Activated T-cell treated with anti-CD3 and anti-CD28 coated beads, Interleukin-2, amount 50 U/mL, for 24 hours (primary cell): Measurements from ENCODE around the gene SUGCT.
A peak's percentile ranks its signal among the peaks of the same experiment; 100 is the strongest.
"Not testable (repeated sequence)": the region's sequence is repeated elsewhere in the genome, so short reads cannot be mapped to it uniquely, and the experiment has no call there.

ENCODE experiments used
- DNase-seq: peaks from one replicate; pipeline ENCODE4 v3.0.0-alpha.2; 2020
- H3K27ac Mint-ChIP-seq: 2 replicates; pipeline ENCODE4 v1.8.0; 2020; ENCODE audit warnings: mild to moderate bottlenecking, mixed read lengths
- H3K27me3 Mint-ChIP-seq: 2 replicates; pipeline ENCODE4 v1.8.0; 2020; ENCODE audit warnings: mixed read lengths
- H3K36me3 Mint-ChIP-seq: 2 replicates; pipeline ENCODE4 v1.8.0; 2020; ENCODE audit warnings: low read depth, mixed read lengths
- H3K4me1 Mint-ChIP-seq: 2 replicates; pipeline ENCODE4 v1.8.0; 2020; ENCODE audit warnings: low read depth, mixed read lengths
- H3K4me3 Mint-ChIP-seq: 2 replicates; pipeline ENCODE4 v1.8.0; 2020; ENCODE audit warnings: mild to moderate bottlenecking, moderate library complexity, mixed read lengths
- H3K9me3 Mint-ChIP-seq: 2 replicates; pipeline ENCODE4 v1.8.0; 2020; ENCODE audit warnings: mixed read lengths

Gene SUGCT

DNA sequence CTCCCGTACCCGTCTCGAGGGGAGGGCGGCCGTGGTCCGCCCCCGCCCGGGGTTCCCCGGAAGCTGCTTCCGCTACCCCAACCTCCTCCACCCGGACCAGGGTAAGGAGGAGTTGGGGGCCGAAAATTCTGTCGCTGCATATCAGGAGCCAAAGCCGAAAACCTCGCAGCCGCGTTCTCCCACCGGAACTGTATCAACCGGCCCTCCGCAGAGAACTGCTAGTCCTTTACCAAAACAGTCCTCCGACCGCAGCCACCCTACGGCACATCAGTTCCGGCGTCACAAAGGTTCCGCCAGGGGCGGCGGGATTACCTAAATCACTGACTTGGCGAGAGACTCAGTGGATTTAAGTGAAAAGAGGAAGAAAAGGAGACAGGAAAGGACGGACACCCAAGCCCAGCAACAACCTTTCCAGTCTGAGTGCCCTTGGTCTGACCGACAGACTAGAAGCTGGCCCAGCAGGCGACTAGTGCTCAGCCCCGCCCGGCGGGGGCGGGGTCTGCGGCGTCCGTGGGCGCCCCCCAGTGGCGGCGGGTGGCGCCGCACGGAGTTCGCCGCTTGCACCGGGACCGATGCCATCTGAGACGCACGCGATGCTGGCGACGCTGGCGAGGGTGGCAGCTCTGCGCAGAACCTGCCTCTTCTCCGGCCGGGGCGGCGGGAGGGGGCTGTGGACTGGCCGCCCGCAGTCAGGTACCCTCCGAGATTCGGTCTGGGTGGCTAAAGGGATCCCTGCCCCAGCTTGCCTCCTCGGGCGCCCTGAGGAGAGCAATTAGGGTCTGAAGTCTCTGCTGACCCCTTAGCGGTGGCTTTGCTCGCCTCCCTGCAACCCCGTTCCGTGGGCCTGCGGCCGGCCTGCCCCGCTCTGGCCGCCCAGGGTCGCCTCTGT lies at the start of gene SUGCT, which contains the start of gene MPLKIP:
TSS of gene SUGCT (plus strand) at position 578 of the 889 bp plus-strand sequence.
TSS of gene MPLKIP (minus strand) at position 195 of the 889 bp plus-strand sequence. CDS start at position 140, 55 bp downstream.
- peaks cover 33% of the 10 kb centered on the region for H3K4me1 Mint-ChIP-seq
- no peaks in the 10 kb centered on the region for H3K9me3 Mint-ChIP-seq
- DNase-seq = peak; percentile 93
- peaks cover 42% of the 10 kb centered on the region for H3K36me3 Mint-ChIP-seq
- H3K27ac Mint-ChIP-seq = peak within 1 kb of the TSS; percentile 99
- peak within 1 kb of the TSS; percentile 93 for H3K4me3 Mint-ChIP-seq
- peaks cover 6% of the 10 kb centered on the region for H3K27me3 Mint-ChIP-seq

DNA sequence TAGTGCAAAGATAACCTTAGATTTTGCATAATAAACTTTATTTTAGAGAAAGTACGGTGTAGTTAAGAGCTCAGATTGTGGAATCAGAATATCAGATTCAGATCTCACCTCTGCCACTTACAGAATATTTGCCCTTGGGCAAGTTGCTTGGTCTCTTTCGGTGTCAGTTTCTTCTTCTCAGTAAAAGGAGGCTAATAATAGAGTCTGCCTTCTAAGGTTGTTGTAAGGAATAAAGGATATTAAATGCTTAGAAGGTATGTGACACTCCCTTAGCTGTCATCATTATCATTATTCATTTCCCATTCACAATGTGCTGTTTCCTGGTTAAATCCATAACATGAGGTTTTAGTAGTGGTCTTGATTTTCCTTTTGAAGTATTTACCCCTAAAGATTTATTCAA lies 42.6 kb upstream of the SUGCT start:
- no peak overlapping the region for H3K27ac Mint-ChIP-seq
- no peak for DNase-seq
- H3K9me3 Mint-ChIP-seq = no peaks in the 10 kb centered on the region
- peaks cover 81% of the 10 kb centered on the region for H3K36me3 Mint-ChIP-seq
- no peaks in the 10 kb centered on the region for H3K27me3 Mint-ChIP-seq
- H3K4me1 Mint-ChIP-seq = peaks cover 17% of the 10 kb centered on the region
- H3K4me3 Mint-ChIP-seq = no peak overlapping the region

DNA sequence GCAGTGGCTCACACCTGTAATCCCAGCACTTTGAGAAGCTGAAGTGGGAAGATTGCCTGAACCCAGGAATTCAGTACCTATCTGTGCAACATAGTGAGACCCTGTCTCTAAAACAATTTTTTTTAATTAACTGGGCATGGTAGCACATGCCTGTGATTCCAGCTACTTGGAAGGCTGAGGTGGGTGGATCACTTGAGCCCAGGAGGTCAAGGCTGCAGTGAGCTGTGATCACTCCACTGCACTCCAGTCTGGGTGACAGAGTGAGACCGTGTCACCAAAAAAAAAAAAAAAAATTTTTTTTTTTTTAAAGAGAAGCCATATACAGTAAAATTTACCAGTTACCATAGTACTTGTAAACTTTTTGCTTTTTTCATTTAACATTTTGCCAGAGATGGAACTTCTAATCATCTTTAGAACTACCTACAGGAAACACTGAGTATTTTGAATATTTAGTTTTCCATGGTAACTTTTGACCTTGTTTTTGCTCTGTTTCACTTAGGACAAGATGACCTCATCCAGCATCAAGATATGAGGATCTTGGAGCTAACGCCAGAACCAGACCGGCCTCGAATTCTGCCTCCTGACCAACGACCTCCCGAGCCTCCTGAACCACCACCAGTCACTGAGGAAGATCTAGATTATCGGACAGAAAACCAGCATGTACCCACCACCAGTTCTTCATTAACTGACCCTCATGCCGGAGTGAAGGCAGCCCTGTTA lies 41.0 kb upstream of the SUGCT start:
- H3K4me1 Mint-ChIP-seq = peaks cover 19% of the 10 kb centered on the region
- H3K9me3 Mint-ChIP-seq = no peaks in the 10 kb centered on the region
- H3K4me3 Mint-ChIP-seq = no peak overlapping the region
- DNase-seq = no peak
- peaks cover 78% of the 10 kb centered on the region for H3K36me3 Mint-ChIP-seq
- H3K27me3 Mint-ChIP-seq = no peaks in the 10 kb centered on the region
- peak overlapping the region; percentile 35 for H3K27ac Mint-ChIP-seq

DNA sequence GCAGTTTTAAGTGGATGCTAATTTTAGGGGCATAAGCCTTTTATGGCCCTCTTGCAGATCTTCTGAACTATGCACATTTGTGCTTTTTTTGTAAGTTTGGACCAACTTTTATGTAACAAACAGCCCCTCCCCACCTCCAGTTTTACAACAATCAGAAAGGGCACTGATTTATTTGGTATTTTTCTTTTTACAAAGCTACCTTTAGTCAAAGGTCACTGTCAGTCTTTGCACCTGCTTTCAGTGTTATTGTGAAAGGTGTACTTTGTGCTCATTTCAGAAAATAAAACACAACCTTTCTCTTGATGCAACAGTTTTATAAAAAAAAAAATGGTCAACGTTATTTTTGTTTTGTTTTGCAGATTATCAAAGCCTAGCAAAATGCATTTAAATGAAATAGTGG lies 39.6 kb upstream of the SUGCT start:
- H3K27me3 Mint-ChIP-seq = no peaks in the 10 kb centered on the region
- H3K9me3 Mint-ChIP-seq = no peaks in the 10 kb centered on the region
- no peak overlapping the region for H3K27ac Mint-ChIP-seq
- H3K4me3 Mint-ChIP-seq = no peak overlapping the region
- H3K4me1 Mint-ChIP-seq = peaks cover 12% of the 10 kb centered on the region
- DNase-seq = no peak
- H3K36me3 Mint-ChIP-seq = peaks cover 72% of the 10 kb centered on the region

DNA sequence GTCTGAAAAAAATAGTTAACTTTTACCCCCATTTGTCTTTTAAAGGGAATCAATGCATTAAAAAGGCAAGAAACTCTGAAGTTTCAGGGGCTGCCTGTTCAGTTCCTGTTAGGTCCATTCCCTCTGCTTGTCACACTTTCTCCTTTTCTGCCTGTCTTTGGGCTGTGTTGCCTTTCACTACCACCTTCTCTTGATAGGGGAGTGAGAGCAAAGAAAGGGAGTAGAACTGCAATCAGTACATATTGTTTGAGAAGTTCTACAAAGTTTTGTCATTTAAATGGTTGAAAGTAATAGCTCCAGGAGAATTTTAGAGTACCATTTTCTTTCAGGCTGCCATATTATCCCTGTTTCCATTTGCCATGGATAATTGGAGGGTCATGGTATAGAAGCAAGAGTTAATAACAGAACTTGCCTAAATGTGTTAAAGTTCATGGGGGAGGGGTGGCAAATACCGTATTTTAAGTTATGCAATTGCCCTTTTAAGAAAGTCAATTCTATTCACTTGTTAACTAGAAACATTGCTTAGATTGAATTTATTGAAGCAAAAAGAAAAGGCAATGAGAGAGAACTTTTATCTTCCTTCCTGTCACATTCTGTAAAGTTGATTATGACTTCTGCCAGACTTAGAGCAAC lies 39.0 kb upstream of the SUGCT start:
- peaks cover 69% of the 10 kb centered on the region for H3K36me3 Mint-ChIP-seq
- H3K4me1 Mint-ChIP-seq = peaks cover 12% of the 10 kb centered on the region
- H3K9me3 Mint-ChIP-seq = no peaks in the 10 kb centered on the region
- no peaks in the 10 kb centered on the region for H3K27me3 Mint-ChIP-seq
- no peak overlapping the region for H3K4me3 Mint-ChIP-seq
- DNase-seq = no peak
- peak overlapping the region; percentile 69 for H3K27ac Mint-ChIP-seq

DNA sequence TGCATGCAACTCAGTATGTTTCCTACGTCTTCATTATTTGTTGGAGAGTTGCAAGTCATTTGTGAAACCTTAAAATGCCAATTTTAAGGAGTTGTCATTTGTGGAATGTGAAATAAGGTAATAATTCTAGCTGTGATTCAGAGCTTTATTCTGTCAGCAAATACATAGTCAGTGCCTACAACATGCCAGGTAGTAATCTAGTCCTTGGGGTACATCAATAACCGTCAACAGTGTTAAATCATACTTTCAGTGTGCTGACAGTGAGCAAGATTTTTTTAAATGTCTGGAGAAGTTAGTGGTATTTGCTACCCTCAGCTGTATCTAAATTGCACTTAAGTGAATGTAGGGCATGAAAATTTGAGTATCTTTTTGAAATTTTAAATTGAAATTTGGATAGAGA lies 37.1 kb upstream of the SUGCT start:
- DNase-seq = no peak
- no peaks in the 10 kb centered on the region for H3K27me3 Mint-ChIP-seq
- no peak overlapping the region for H3K4me3 Mint-ChIP-seq
- H3K27ac Mint-ChIP-seq = no peak overlapping the region
- peaks cover 52% of the 10 kb centered on the region for H3K36me3 Mint-ChIP-seq
- peaks cover 12% of the 10 kb centered on the region for H3K4me1 Mint-ChIP-seq
- no peaks in the 10 kb centered on the region for H3K9me3 Mint-ChIP-seq

DNA sequence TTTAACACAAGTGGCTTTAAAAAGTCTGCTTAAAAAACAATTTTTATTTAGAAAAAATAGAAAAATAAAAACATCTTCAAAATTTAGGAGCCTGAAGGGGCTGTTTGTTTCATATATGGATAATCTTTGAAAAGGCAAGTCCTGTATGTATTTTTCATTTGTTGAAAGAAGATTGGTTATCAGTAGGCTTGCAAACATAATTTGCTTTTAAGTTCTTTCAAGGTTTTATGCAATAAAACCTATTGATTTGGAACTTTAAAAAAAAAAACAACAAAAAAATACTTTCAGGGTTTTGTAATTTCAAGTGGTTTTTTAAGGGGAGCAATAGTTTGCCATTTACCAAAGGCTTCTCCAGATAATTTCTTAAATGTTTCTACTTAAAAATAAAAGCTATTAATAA lies 36.0 kb upstream of the SUGCT start:
- H3K9me3 Mint-ChIP-seq = no peaks in the 10 kb centered on the region

DNA sequence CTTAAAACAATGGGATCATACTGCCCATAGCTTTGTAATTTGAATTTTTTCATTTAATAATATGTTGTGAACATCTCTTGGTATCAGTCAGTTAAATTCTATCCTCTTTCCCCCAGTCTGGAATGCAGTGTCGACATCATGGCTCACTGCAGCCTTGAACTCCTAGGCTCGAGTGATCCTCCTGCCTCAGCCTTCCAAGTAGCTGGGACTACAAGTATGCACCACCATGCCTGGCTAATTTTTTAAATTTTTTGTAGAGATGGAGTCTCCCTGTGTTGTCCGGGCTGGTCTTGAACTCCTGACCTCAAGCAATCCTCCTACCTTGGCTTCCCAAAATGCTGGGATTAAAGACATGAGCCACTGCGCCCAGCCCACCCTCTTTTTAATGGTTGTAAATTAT lies 35.0 kb upstream of the SUGCT start:
- no peaks in the 10 kb centered on the region for H3K27me3 Mint-ChIP-seq
- H3K36me3 Mint-ChIP-seq = peaks cover 36% of the 10 kb centered on the region
- DNase-seq = no peak
- H3K27ac Mint-ChIP-seq = no peak overlapping the region
- H3K4me3 Mint-ChIP-seq = no peak overlapping the region
- H3K4me1 Mint-ChIP-seq = peaks cover 9% of the 10 kb centered on the region
- no peaks in the 10 kb centered on the region for H3K9me3 Mint-ChIP-seq

More for the DNA sequence above, 36.0 kb upstream of the SUGCT start:
- no peak overlapping the region for H3K27ac Mint-ChIP-seq
- H3K27me3 Mint-ChIP-seq = no peaks in the 10 kb centered on the region
- no peak overlapping the region for H3K4me3 Mint-ChIP-seq
- no peak for DNase-seq
- H3K36me3 Mint-ChIP-seq = peaks cover 46% of the 10 kb centered on the region
- H3K4me1 Mint-ChIP-seq = peaks cover 12% of the 10 kb centered on the region

DNA sequence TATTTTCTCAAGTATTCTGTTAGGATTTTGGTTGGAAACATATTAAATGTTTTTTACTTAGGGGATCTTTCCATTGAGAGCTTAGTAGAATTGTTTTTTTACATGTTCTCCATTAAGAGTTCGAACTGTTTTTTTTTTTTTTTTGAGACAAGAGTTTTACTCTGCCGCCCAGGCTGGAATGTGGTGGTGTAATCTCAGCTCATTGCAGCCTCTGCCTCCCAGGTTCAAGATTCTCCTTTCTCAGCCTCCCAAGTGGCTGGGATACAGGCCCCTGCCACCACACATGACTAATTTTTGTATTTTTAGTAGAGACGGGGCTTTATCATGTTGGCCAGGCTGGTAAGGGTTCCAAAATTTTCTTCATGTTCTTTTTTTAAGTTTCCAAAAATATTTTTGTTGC lies 33.6 kb upstream of the SUGCT start:
- Mint-ChIP-seq H3K9me3 (no peaks in the 10 kb centered on the region), H3K27me3 (no peaks in the 10 kb centered on the region), H3K36me3 (peaks cover 25% of the 10 kb centered on the region), H3K4me3 (no peak overlapping the region), H3K4me1 (peaks cover 3% of the 10 kb centered on the region), H3K27ac (no peak overlapping the region)
- no peak for DNase-seq

DNA sequence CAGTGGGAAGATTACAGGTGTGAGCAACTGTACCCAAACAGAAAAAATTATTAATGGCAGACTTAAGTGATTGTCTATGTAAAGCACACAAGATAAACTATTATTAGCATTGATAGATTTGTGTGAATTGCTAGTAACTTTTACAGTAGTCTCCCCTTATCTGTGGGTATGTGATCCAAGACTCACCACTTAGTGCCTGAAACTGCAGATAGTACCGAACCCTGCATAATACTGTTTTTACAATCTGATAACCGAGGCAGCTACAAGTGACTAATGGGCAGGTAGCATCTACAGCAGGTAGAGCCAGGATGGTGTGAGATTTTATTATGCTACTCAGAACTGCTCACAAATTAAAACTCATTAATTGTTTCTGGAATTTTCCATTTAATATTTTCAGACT lies 31.9 kb upstream of the SUGCT start:
- Mint-ChIP-seq H3K27me3 (no peaks in the 10 kb centered on the region), H3K36me3 (peaks cover 19% of the 10 kb centered on the region)

DNA sequence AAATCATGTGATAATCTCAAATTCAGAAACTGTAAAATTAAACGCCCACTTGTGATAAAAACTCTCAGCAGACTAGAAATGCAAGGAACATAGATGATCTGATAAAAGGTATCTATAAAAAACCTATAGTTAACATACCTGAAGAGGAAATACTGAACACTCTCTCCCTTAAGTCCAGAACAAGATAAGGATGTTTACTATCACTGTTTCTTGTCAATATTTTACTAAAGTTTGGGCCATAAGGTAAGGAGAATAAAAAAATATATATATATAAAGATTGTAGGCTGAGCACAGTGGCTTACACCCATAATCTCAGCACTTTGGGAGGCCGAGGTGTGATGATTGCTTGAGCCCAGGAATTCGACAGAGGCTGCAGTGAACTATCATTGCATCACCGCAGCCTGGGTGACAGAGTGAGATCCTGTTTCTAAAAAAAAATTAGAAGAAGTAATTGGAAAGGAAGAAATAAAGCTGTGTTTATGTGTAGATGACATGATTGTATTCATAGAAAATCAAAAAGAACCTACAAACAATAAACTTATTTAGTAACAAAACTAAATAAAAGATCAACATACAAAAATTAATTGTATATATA lies 28.8 kb upstream of the SUGCT start:
- no peaks in the 10 kb centered on the region for H3K27me3 Mint-ChIP-seq

More for the DNA sequence above, 31.9 kb upstream of the SUGCT start:
- Mint-ChIP-seq H3K27ac (no peak overlapping the region), H3K4me3 (no peak overlapping the region), H3K9me3 (no peaks in the 10 kb centered on the region), H3K4me1 (no peaks in the 10 kb centered on the region)
- no peak for DNase-seq

DNA sequence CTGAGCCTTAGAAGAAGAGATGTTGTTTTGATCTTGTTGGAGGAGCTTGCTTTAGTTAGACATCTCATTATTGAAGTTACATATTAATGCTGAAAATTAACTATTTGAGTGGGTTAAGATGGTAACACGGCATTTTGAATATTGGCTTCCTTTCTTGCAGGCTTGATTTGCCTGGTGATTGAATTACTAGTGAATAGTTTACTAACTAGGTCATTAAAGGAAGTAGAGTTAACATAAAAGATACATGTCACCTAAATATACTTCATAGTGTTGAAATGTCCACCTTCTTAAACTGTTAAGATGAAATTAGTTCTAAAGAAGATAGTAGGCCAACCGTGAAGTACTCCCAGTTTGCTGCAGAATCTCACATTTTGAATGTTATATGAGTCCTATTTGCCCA lies 18.9 kb upstream of the SUGCT start:
- Mint-ChIP-seq H3K36me3 (peaks cover 6% of the 10 kb centered on the region), H3K4me1 (no peaks in the 10 kb centered on the region), H3K4me3 (no peak overlapping the region), H3K9me3 (no peaks in the 10 kb centered on the region), H3K27me3 (no peaks in the 10 kb centered on the region), H3K27ac (no peak overlapping the region)
- no peak for DNase-seq

More for the DNA sequence above, 28.8 kb upstream of the SUGCT start:
- H3K4me3 Mint-ChIP-seq = no peak overlapping the region
- DNase-seq = no peak
- H3K27ac Mint-ChIP-seq = no peak overlapping the region
- no peaks in the 10 kb centered on the region for H3K4me1 Mint-ChIP-seq
- no peaks in the 10 kb centered on the region for H3K9me3 Mint-ChIP-seq
- peaks cover 10% of the 10 kb centered on the region for H3K36me3 Mint-ChIP-seq

DNA sequence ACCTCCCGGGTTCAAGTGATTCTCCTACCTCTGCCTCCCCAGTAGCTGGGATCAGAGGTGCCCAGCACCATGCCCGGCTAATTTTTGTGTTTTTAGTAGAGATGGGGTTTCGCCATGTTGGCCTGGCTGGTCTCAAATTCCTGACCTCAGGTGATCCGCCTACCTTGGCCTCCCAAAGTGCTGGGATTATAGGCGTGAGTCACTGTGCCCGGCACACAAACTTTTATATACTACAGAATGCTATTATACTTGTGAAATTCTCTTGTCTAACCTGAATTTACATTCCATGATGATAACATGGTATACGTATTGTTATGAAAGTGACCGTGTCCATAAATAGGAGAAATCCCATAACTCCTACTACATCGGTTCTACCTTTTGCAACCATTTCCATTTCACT lies 17.6 kb upstream of the SUGCT start:
- H3K4me3 Mint-ChIP-seq, H3K36me3 Mint-ChIP-seq, H3K4me1 Mint-ChIP-seq, H3K27ac Mint-ChIP-seq, H3K9me3 Mint-ChIP-seq, H3K27me3 Mint-ChIP-seq, DNase-seq: not testable (repeated sequence)

DNA sequence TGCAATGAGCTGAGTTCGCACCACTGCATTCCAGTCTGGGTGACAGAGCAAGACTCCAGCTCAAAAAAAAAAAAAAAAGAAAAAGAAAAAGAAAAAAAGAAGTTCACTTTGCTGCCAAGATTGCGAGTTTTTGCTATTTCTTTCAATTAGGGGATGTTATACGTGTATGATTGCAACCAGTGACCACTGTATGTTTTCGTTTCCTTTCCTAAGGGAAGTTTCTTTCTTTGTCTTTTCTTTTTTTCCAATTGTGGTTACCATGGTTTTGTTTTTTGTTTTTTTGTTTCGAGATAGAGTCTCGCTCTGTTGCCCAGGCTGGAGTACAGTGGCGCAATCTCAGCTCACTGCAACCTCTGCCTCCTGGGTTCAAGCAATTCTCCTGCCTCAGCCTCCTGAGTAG lies 16.6 kb upstream of the SUGCT start:
- not testable (repeated sequence) for H3K27ac Mint-ChIP-seq, DNase-seq, H3K36me3 Mint-ChIP-seq, H3K4me1 Mint-ChIP-seq, H3K27me3 Mint-ChIP-seq, H3K9me3 Mint-ChIP-seq, H3K4me3 Mint-ChIP-seq
